Measurements from ENCODE around the gene CEACAM21. TPM values are rescaled to one million over a fixed set of nuclear protein-coding genes. Genes with fewer than 3 reads are reported as not detected.

CEACAM21 gene
- polyA plus RNA-seq, 2 of the 4 experiments (the other 2 are of a cell fraction), result not detected

DNA sequence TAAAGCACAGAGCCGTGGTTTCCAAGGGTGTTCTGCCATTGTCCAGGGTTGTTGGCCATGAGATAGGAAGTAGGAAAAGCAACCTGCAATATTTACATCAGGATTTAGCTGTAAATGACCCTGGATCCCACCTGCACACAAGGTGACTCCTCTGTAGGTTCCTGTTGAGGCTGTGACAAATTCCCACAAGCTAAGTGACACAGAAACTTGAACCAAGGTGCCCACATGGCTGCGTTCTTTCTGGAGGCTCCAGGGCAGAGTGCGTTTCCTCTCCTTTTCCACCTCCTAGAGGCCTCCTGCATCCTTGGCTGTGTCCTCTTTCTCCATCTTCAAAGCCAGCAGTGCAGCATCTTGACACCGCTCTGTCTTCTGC lies 11.9 kb downstream of the CEACAM21 start:
- H3K4me3 ChIP-seq, result no peak overlapping the region
- H3K4me1 ChIP-seq, result no peaks in the 10 kb centered on the region
- ChIA-PET POLR2A (interaction anchor here (1.6 kb wide), 1 partner anchor 148 kb away, joined by 6 read pairs; the partner anchor contains the start of gene DMAC2), CTCF (interaction anchor here (0.6 to 46.4 kb wide), 8 partner anchors 0 to 207 kb away, joined by 3 to 1358 read pairs (median 12); partner anchors contain the start of genes CEACAM21 and DMAC2)
- WGBS (ENCODE audit: missing lambda C conversion rate), result 18% methylated on average over 4 of the region's 4 CpGs
- DNase-seq (ENCODE audit: low read depth in 1 of 2, low spot score in 1 of 2), result no peak
- no peak overlapping the region for H3K27ac ChIP-seq
- TF ChIP-seq SREBF2 (IDR thresholded peaks at IDR 0.05) (no peak), SMC3 (IDR thresholded peaks at IDR 0.05) (no peak), GATA3 (IDR thresholded peaks at IDR 0.05; ENCODE audit: borderline replicate concordance) (no peak), ESRRA (IDR thresholded peaks at IDR 0.05; ENCODE audit: borderline replicate concordance, low read length) (no peak), RAD21 (conservative IDR thresholded peaks at IDR 0.05 in 1 of 2, IDR thresholded peaks at IDR 0.05 in 1 of 2) (no peak), EHMT2 (IDR thresholded peaks at IDR 0.05; ENCODE audit: low read depth) (no peak), CHD4 (IDR thresholded peaks at IDR 0.05; ENCODE audit: borderline replicate concordance) (no peak), HOXB5 (CRISPR knock-in tag; IDR thresholded peaks at IDR 0.05) (no peak), RCOR1 (IDR thresholded peaks at IDR 0.05; ENCODE audit: low read depth, low read length) (no peak)
- TF ChIP-seq, protein P1, sequence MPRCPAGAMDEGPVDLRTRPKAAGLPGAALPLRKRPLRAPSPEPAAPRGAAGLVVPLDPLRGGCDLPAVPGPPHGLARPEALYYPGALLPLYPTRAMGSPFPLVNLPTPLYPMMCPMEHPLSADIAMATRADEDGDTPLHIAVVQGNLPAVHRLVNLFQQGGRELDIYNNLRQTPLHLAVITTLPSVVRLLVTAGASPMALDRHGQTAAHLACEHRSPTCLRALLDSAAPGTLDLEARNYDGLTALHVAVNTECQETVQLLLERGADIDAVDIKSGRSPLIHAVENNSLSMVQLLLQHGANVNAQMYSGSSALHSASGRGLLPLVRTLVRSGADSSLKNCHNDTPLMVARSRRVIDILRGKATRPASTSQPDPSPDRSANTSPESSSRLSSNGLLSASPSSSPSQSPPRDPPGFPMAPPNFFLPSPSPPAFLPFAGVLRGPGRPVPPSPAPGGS (IDR thresholded peaks at IDR 0.05), result no peak
- no peak for ATAC-seq
- no peak for FAIRE-seq
- no peak overlapping the region for H3K4me2 ChIP-seq
- H3K9me3 ChIP-seq, result peaks cover 11% of the 10 kb centered on the region

DNA sequence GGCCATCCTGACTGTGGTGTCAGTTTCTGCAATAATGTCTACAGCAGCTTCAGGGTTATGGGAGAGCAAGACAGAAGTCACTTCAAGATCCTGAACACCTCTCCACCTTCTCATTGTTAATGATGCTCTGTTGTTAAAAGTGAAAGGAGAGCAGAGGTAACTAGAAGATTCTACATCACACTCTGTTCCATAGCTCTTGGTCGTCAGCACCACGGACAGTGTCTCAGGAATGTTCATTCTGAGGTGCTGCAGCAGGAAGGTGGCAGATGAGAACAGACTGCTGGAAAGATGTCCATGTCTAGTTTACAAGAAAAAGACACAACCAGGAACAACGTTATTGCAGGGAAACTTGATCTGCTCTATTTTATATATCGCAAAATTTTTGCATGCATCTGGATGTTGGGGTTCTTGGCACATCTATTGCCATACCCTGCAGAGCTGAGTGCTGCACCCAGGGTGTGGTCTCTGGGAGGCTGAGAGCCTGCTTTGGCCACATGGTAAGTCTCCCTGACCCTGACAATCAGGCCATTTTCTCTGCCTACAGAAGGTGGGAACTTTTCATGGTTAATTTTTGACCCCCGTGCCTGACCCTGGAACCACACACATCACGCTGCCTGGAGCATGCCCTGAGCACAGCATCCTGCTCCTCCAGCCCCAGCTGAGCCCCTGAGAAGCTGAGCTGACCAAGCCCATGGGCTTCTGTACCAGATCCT lies 12.7 kb downstream of the CEACAM21 start:
- peak; percentile 44 to 58 for DNase-seq (ENCODE audit: low read depth in 1 of 2, low spot score in 1 of 2)
- ChIA-PET CTCF (interaction anchor here (0.8 to 46.4 kb wide), 8 partner anchors 1 to 206 kb away, joined by 3 to 1358 read pairs (median 12); partner anchors contain the start of genes CEACAM21 and DMAC2), POLR2A (interaction anchor here (1.6 kb wide), 1 partner anchor 149 kb away, joined by 6 read pairs; the partner anchor contains the start of gene DMAC2)
- TF ChIP-seq, protein P2, sequence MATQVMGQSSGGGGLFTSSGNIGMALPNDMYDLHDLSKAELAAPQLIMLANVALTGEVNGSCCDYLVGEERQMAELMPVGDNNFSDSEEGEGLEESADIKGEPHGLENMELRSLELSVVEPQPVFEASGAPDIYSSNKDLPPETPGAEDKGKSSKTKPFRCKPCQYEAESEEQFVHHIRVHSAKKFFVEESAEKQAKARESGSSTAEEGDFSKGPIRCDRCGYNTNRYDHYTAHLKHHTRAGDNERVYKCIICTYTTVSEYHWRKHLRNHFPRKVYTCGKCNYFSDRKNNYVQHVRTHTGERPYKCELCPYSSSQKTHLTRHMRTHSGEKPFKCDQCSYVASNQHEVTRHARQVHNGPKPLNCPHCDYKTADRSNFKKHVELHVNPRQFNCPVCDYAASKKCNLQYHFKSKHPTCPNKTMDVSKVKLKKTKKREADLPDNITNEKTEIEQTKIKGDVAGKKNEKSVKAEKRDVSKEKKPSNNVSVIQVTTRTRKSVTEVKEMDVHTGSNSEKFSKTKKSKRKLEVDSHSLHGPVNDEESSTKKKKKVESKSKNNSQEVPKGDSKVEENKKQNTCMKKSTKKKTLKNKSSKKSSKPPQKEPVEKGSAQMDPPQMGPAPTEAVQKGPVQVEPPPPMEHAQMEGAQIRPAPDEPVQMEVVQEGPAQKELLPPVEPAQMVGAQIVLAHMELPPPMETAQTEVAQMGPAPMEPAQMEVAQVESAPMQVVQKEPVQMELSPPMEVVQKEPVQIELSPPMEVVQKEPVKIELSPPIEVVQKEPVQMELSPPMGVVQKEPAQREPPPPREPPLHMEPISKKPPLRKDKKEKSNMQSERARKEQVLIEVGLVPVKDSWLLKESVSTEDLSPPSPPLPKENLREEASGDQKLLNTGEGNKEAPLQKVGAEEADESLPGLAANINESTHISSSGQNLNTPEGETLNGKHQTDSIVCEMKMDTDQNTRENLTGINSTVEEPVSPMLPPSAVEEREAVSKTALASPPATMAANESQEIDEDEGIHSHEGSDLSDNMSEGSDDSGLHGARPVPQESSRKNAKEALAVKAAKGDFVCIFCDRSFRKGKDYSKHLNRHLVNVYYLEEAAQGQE (IDR thresholded peaks at IDR 0.05), result peak; percentile 97
- TF ChIP-seq JUN (IDR thresholded peaks at IDR 0.05) (no peak), EHMT2 (IDR thresholded peaks at IDR 0.05; ENCODE audit: low read depth) (peak; percentile 71; the same call in 1 of the 2 replicates), HEYL (CRISPR knock-in tag; IDR thresholded peaks at IDR 0.05) (no peak)
- 3% methylated on average over 6 of the region's 6 CpGs for WGBS (ENCODE audit: missing lambda C conversion rate)
- Histone ChIP-seq H3K9me3 (peaks cover 6% of the 10 kb centered on the region; the same call in 2 of the 3 replicates), H3K4me3 (no peak overlapping the region), H3K27ac (no peak overlapping the region), H3K4me2 (no peak overlapping the region), H3K4me1 (no peaks in the 10 kb centered on the region)
- ATAC-seq, result peak; percentile 61 to 72; a peak in 5 of 6 replicates
- peak; percentile 99 for FAIRE-seq

DNA sequence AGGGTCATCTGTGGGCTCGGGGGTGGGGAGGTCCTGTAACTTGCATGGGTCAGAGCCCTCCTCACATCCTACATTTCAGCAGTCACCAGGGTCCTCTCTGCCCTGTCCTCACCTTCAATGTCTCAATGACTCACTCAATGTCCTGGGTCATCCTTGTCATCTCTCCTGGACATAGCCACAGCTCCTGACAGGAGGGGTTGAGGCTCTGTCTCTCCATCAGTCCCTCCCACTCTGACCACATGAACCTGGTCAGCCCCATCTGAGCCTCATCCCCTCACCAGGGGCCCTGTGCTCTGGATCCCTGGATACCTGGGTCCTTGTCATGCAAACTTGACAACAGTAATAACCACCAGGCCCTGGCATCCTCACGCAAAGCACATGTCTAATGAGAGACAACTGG lies 13.4 kb downstream of the CEACAM21 start:
- 30% methylated on average over 2 of the region's 2 CpGs for WGBS (ENCODE audit: missing lambda C conversion rate)
- Histone ChIP-seq H3K9me3 (0 out of 3 replicates have a peak, but pooled peaks cover 3% of the 10 kb centered on the region), H3K4me2 (no peak overlapping the region), H3K4me1 (no peaks in the 10 kb centered on the region), H3K4me3 (no peak overlapping the region), H3K27ac (no peak overlapping the region)
- TF ChIP-seq GATA3 (IDR thresholded peaks at IDR 0.05; ENCODE audit: borderline replicate concordance) (no peak), KDM5A (IDR thresholded peaks at IDR 0.05) (no peak), MYC (IDR thresholded peaks at IDR 0.05; ENCODE audit: borderline replicate concordance, low read length) (no peak), FOXS1 (CRISPR knock-in tag; IDR thresholded peaks at IDR 0.05) (no peak), NR3C1 (IDR thresholded peaks at IDR 0.05) (no peak), ELK1 (IDR thresholded peaks at IDR 0.05; ENCODE audit: low read depth, low read length) (no peak), HOXB5 (CRISPR knock-in tag; IDR thresholded peaks at IDR 0.05) (no peak)
- TF ChIP-seq, protein P3, sequence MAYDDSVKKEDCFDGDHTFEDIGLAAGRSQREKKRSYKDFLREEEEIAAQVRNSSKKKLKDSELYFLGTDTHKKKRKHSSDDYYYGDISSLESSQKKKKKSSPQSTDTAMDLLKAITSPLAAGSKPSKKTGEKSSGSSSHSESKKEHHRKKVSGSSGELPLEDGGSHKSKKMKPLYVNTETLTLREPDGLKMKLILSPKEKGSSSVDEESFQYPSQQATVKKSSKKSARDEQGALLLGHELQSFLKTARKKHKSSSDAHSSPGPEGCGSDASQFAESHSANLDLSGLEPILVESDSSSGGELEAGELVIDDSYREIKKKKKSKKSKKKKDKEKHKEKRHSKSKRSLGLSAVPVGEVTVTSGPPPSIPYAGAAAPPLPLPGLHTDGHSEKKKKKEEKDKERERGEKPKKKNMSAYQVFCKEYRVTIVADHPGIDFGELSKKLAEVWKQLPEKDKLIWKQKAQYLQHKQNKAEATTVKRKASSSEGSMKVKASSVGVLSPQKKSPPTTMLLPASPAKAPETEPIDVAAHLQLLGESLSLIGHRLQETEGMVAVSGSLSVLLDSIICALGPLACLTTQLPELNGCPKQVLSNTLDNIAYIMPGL (CRISPR knock-in tag; IDR thresholded peaks at IDR 0.05; ENCODE audit: borderline replicate concordance), result no peak
- ATAC-seq (no peak), FAIRE-seq (no peak), DNase-seq (ENCODE audit: low read depth in 1 of 2, low spot score in 1 of 2) (no peak)
- POLR2A ChIA-PET, result no interaction called here
- CTCF ChIA-PET, result interaction anchor here (0.8 to 46.4 kb wide), 7 partner anchors 1 to 164 kb away, joined by 3 to 1358 read pairs (median 16); partner anchors contain the start of genes CEACAM21 and DMAC2

All from A549 (cell line).